Vagina (tissue), 2 donors: Measurements from ENCODE around the gene SRSF9. TPM values are rescaled to one million over a fixed set of nuclear protein-coding genes. Genes with fewer than 3 reads are reported as not detected.

Experiments used
- DNase-seq, 2 donors: peaks; one replicate each; pipeline ENCODE4 v3.0.0-alpha.2; 2017; ENCODE audit errors: extremely low spot score in 2 of 2
- H3K27ac ChIP-seq: fragments of 200-600 bp; sonication (generic); one replicate; pipeline ENCODE4 v1.5.1; 2019
- H3K27me3 ChIP-seq: fragments of 200-600 bp; sonication (generic); one replicate; pipeline ENCODE4 v1.5.1; 2019
- H3K36me3 ChIP-seq, 2 donors: fragments of 200-600 bp; sonication (generic); one replicate each; pipeline ENCODE4 v1.5.1; 2017 to 2019
- H3K4me1 ChIP-seq: fragments of 200-600 bp; sonication (generic); one replicate; pipeline ENCODE4 v1.5.1; 2019
- H3K4me3 ChIP-seq, 2 donors: fragments of 200-600 bp; sonication (generic); 1 replicate in 1 of 2; 2 replicates in 1 of 2; pipeline ENCODE4 v1.5.1; 2016 to 2019
- H3K9me3 ChIP-seq: fragments of 200-600 bp; sonication (generic); one replicate; pipeline ENCODE4 v1.5.1; 2019
- POLR2A ChIP-seq, 2 donors: fragments of 450-650 bp; IDR thresholded peaks; one replicate each; pipeline ENCODE4 v1.6.1; 2017; ENCODE audit warnings: antibody characterized with exemption in 2 of 2, mild to moderate bottlenecking in 2 of 2, moderate library complexity in 2 of 2
- POLR2AphosphoS5 ChIP-seq, 2 donors: sonication (generic); formaldehyde crosslinking; IDR thresholded peaks; one replicate each; pipeline ENCODE4 v1.9.0; 2017; ENCODE audit warnings: antibody characterized with exemption in 2 of 2, mild to moderate bottlenecking in 2 of 2, low read depth in 1 of 2; ENCODE audit not compliant: insufficient read depth in 1 of 2
- intact Hi-C: fragments of 100-400 bp; cut with DNase I; formaldehyde crosslinking; loops from one replicate; pipeline ENCODE4 v1.15.1; 2023
- total RNA-seq: library from RNA; depleted of rRNA; stranded (reverse); fragments of >200 nt; gene quantifications from one replicate; pipeline ENCODE4 v1.2.3, GENCODE V29; 2016
- TF ChIP-seq, protein P1 (sequence below), 3 experiments: fragments of 450-650 bp in 2 of 3; fragments of 200-600 bp in 1 of 3; sonication (generic) in 1 of 3; IDR thresholded peaks; one replicate each; pipeline ENCODE4 v1.5.1; 2017 to 2019; ENCODE audit warnings: antibody characterized with exemption in 3 of 3, mild to moderate bottlenecking in 2 of 3, moderate library complexity in 2 of 3

The SRSF9 gene
- total RNA-seq, 1 donor from 2014 or later, result 105 TPM

DNA sequence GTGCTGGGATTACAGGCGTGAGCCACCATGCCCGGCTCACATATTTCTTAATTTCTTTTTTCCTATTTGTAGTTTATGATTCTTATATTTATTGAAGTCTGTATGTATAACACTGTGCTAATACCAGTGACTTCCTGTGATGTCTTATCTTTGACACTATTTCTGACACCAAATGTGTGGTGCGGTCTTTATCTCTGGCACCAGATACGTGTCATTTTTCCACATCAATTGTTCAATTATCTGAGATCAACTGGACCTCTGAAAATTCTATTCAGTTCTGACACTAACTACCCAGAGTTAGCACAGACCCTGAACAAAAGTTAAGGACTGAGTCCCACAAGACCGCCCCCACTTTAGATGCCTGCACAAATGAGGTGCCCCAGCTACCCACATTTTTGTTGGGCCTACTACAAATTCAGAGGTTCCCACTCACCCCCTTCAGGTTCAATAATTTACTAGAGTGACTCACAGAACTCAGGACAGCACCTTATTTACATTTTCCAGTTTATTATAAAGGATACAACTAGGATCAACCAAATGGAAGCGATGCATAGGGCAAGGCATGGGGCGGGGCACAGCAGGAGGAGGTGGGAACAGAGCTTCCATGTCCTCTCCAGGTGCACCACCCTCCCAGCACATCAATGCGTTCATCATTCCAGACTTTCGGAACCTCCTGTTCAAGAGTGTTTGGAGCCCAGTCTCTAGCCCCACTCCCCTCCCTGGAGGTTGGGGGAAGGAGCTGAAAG lies 11.6 kb upstream of the SRSF9 start:
- Histone ChIP-seq H3K4me3 (no peak overlapping the region), H3K27me3 (no peaks in the 10 kb centered on the region), H3K4me1 (no peaks in the 10 kb centered on the region), H3K36me3 (no peaks in the 10 kb centered on the region), H3K9me3 (no peaks in the 10 kb centered on the region), H3K27ac (no peak overlapping the region)
- no peak for DNase-seq
- intact Hi-C loops, result no loop called here
- TF ChIP-seq, protein P1, sequence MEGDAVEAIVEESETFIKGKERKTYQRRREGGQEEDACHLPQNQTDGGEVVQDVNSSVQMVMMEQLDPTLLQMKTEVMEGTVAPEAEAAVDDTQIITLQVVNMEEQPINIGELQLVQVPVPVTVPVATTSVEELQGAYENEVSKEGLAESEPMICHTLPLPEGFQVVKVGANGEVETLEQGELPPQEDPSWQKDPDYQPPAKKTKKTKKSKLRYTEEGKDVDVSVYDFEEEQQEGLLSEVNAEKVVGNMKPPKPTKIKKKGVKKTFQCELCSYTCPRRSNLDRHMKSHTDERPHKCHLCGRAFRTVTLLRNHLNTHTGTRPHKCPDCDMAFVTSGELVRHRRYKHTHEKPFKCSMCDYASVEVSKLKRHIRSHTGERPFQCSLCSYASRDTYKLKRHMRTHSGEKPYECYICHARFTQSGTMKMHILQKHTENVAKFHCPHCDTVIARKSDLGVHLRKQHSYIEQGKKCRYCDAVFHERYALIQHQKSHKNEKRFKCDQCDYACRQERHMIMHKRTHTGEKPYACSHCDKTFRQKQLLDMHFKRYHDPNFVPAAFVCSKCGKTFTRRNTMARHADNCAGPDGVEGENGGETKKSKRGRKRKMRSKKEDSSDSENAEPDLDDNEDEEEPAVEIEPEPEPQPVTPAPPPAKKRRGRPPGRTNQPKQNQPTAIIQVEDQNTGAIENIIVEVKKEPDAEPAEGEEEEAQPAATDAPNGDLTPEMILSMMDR (IDR thresholded peaks at IDR 0.05), result no peak
- TF ChIP-seq POLR2A (IDR thresholded peaks at IDR 0.05) (no peak), POLR2AphosphoS5 (IDR thresholded peaks at IDR 0.05; ENCODE audit: insufficient read depth in 1 of 2, low read depth in 1 of 2) (no peak)

DNA sequence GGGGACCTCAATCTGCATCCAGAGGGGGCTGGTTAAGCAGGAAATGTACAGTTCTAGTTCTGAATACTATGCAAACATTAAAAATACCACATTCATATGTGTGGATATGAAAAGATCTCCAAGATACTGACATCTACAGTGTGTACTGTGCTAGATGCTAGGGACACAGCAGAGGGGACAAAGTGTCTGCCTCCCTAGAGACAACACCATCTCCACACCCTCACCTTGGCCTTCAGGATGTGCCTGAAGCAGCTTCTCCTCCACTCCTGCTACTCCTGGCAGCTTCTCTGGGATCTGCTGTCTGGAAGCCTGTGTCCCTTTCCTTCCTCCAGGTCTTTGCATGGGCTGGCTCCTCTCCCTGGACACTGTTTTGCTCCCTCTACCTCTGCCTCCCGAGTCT lies 10.7 kb upstream of the SRSF9 start:
- Histone ChIP-seq H3K4me3 (no peak overlapping the region), H3K27ac (no peak overlapping the region), H3K9me3 (no peaks in the 10 kb centered on the region), H3K36me3 (no peaks in the 10 kb centered on the region), H3K4me1 (no peaks in the 10 kb centered on the region), H3K27me3 (no peaks in the 10 kb centered on the region)
- TF ChIP-seq POLR2A (IDR thresholded peaks at IDR 0.05) (no peak), POLR2AphosphoS5 (IDR thresholded peaks at IDR 0.05; ENCODE audit: insufficient read depth in 1 of 2, low read depth in 1 of 2) (no peak)
- TF ChIP-seq, protein P1 (IDR thresholded peaks at IDR 0.05), result no peak
- intact Hi-C loops, result no loop called here
- no peak for DNase-seq

DNA sequence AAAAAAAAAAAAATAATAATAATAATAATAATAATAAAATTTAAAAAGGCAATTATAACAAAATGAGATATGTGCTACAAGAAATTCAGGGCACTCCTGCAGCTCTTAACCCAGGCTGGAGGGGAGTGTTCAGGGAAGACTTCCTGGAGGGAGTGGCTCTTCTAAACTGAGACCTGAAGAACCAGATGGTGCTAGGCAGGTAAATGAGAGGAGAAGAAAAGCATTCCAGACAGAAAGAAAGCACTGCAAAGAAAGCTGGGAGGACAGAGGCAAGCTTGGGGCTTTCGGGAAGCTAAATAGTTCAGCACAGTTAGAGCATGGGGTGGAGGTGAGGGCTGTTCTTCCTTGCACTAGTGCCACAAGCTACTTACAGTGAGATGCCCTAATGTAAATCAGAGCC lies 9.9 kb upstream of the SRSF9 start:
- Histone ChIP-seq H3K36me3 (no peaks in the 10 kb centered on the region), H3K4me3 (no peak overlapping the region), H3K27me3 (no peaks in the 10 kb centered on the region), H3K9me3 (no peaks in the 10 kb centered on the region), H3K4me1 (no peaks in the 10 kb centered on the region), H3K27ac (no peak overlapping the region)
- intact Hi-C loops, result no loop called here
- DNase-seq, result no peak
- TF ChIP-seq, protein P1 (IDR thresholded peaks at IDR 0.05), result no peak
- TF ChIP-seq POLR2AphosphoS5 (IDR thresholded peaks at IDR 0.05; ENCODE audit: insufficient read depth in 1 of 2, low read depth in 1 of 2) (no peak), POLR2A (IDR thresholded peaks at IDR 0.05) (no peak)

DNA sequence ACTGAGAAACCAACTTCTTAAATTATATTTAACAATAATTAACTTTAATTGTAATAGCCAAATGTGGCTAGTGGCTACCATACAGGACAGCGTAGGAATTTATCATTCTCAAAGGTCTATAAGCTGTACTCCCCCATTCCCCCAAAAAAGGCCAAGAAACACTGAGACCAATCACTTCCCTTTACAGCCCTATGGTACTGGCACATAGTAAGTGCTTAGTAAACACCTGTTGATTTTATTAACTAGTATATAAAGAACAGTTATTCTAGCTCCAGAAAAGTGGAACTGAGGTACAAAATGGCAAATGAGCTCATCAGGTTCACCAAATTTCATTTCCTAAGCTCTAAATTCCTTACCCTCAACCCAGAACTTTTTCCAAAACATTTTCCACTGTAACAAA lies 6.1 kb upstream of the SRSF9 start:
- intact Hi-C loops, result no loop called here
- no peak overlapping the region for H3K27ac ChIP-seq
- H3K9me3 ChIP-seq, result no peaks in the 10 kb centered on the region
- H3K36me3 ChIP-seq, result no peaks in the 10 kb centered on the region
- H3K4me3 ChIP-seq, result no peak overlapping the region
- H3K4me1 ChIP-seq, result peaks cover 10% of the 10 kb centered on the region
- DNase-seq, result no peak
- TF ChIP-seq, protein P1 (IDR thresholded peaks at IDR 0.05), result no peak
- no peak for TF ChIP-seq POLR2A (IDR thresholded peaks at IDR 0.05)
- no peak for TF ChIP-seq POLR2AphosphoS5 (IDR thresholded peaks at IDR 0.05; ENCODE audit: insufficient read depth in 1 of 2, low read depth in 1 of 2)
- no peaks in the 10 kb centered on the region for H3K27me3 ChIP-seq

DNA sequence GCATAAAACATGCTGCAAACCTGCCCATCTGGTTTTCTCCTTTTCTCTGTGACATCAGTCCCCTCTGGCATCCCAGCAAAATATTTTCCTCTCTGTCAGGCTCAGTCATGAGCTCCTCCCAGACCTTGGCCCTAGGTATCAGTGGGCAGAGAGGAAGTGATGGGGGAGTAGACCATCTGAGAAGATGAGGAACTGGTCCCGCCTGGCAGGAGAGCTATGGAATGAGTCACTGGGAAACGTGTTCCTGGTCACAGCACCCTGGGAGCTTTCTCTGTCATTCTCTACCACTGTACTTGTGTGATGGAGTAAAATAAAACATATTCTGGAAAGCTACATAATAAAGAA lies 5.0 kb upstream of the SRSF9 start:
- intact Hi-C loops, result no loop called here
- H3K9me3 ChIP-seq, result no peaks in the 10 kb centered on the region
- peaks cover 18% of the 10 kb centered on the region for H3K4me1 ChIP-seq
- H3K27ac ChIP-seq, result peak overlapping the region; percentile 31
- no peak for DNase-seq
- TF ChIP-seq, protein P1 (IDR thresholded peaks at IDR 0.05), result no peak
- TF ChIP-seq POLR2A (IDR thresholded peaks at IDR 0.05) (no peak), POLR2AphosphoS5 (IDR thresholded peaks at IDR 0.05; ENCODE audit: insufficient read depth in 1 of 2, low read depth in 1 of 2) (peak in 1 of 2 donors; percentile 78)
- no peak overlapping the region for H3K4me3 ChIP-seq
- H3K36me3 ChIP-seq, result no peaks in the 10 kb centered on the region
- H3K27me3 ChIP-seq, result no peaks in the 10 kb centered on the region
